ENCODE results near the gene ASB1. TPM values are rescaled to one million over a fixed set of nuclear protein-coding genes. Genes with fewer than 3 reads are reported as not detected.

Gene ASB1
- total RNA-seq, 2 experiments from 2014 or later, result 14.3 to 19.6 TPM

DNA sequence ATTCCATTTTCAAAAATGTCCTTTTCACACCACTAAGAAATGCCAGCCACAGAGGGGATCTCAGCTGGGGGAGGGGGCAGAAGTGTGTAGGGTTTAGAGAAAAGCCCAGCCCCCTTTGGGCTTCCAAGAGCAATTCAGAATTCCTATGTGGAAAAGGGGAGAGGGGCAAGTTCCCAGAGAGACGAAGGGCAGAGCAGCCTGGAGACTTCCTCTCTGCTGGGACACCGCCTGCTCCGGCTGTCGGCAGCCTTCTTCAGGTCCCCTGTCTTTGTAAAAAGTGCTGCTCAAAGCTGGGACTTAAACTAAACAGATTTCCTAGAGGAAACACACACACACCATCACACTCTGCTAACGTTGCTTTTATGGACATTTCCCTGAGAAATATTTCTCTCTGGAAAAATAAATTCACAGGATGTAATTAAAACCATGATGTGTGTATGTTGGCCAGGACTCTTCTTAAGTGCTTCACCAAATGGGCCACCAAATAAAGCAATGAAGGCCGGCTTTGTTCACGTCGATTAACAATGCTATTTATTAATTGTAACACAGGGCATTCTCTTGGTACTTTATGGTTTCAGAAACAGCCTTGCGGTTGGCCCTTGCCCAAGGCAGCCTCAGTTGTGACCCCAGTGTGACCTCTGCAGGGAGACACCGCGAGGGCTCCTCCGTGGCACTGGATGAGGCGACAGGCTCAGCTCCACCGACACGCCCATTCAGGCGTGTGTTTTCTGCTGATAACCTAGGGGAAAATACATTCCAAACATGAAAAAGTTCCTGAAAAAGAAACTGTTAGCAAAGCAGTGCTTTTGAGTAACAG lies 5.6 kb upstream of the ASB1 start:
- ATAC-seq (ENCODE audit: poor library complexity) (no peak), DNase-seq (no peak)
- Histone ChIP-seq H3K27ac (ENCODE audit: low read depth in 1 of 2, low read length in 2 of 2) (no peak overlapping the region), H3K27me3 (ENCODE audit: control insufficient read depth in 1 of 2, insufficient read depth in 2 of 2, low read length in 2 of 2) (no peaks in the 10 kb centered on the region), H3K36me3 (ENCODE audit: insufficient read depth, low read length) (no peaks in the 10 kb centered on the region), H3K4me1 (ENCODE audit: insufficient read depth, low read length) (peaks cover 6% of the 10 kb centered on the region), H3K9me3 (ENCODE audit: control insufficient read depth in 1 of 2, insufficient read depth in 1 of 2, low read length in 2 of 2) (no peaks in the 10 kb centered on the region), H3K4me3 (ENCODE audit: low read length) (no peak overlapping the region)
- intact Hi-C loops (cut with DNase I, micrococcal nuclease), result loop anchor here in 1 of 2 experiments (10.0 kb wide), 2 partner anchors 216 to 1714 kb away; partner anchors contain the start of genes COPS9 and ILKAP
- H3K36me3 Mint-ChIP-seq (ENCODE audit: low read depth), result peaks cover 3% of the 10 kb centered on the region
- peaks cover 4% of the 10 kb centered on the region for H3K9me3 Mint-ChIP-seq
- no peaks in the 10 kb centered on the region for H3K27me3 Mint-ChIP-seq
- CTCF ChIA-PET, result no interaction called here
- H3K27ac Mint-ChIP-seq, result no peak overlapping the region
- TF ChIP-seq, protein P1, sequence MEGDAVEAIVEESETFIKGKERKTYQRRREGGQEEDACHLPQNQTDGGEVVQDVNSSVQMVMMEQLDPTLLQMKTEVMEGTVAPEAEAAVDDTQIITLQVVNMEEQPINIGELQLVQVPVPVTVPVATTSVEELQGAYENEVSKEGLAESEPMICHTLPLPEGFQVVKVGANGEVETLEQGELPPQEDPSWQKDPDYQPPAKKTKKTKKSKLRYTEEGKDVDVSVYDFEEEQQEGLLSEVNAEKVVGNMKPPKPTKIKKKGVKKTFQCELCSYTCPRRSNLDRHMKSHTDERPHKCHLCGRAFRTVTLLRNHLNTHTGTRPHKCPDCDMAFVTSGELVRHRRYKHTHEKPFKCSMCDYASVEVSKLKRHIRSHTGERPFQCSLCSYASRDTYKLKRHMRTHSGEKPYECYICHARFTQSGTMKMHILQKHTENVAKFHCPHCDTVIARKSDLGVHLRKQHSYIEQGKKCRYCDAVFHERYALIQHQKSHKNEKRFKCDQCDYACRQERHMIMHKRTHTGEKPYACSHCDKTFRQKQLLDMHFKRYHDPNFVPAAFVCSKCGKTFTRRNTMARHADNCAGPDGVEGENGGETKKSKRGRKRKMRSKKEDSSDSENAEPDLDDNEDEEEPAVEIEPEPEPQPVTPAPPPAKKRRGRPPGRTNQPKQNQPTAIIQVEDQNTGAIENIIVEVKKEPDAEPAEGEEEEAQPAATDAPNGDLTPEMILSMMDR (IDR thresholded peaks at IDR 0.05), result no peak
- peaks cover 9% of the 10 kb centered on the region for H3K4me1 Mint-ChIP-seq (ENCODE audit: low read depth)
- no peak overlapping the region for H3K4me3 Mint-ChIP-seq
- POLR2A ChIA-PET, result no interaction called here

DNA sequence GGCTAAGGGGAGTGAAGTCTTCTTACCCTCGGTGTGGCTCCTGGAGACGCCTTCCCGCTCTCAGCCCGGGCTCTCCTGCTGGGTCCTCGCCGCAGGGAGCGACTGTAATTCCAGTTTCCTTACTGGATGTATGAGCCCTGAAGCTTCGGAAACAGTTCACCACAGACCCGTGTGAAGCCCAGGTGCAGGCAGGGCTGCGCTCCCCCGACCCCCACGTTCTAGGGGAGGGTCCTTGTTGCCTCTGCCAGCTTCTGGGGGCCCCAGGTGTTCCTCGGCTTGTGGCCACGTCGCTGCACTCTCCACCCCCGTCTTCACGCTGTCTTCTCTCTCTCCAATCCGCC lies 5.1 kb upstream of the ASB1 start:
- Mint-ChIP-seq H3K27me3 (no peaks in the 10 kb centered on the region), H3K9me3 (no peaks in the 10 kb centered on the region), H3K27ac (no peak overlapping the region), H3K36me3 (ENCODE audit: low read depth) (peaks cover 5% of the 10 kb centered on the region), H3K4me1 (ENCODE audit: low read depth) (peaks cover 12% of the 10 kb centered on the region), H3K4me3 (no peak overlapping the region)
- no peak overlapping the region for H3K4me3 ChIP-seq (ENCODE audit: low read length)
- H3K4me1 ChIP-seq (ENCODE audit: insufficient read depth, low read length), result peaks cover 10% of the 10 kb centered on the region
- ATAC-seq (ENCODE audit: poor library complexity) (no peak), DNase-seq (no peak)
- TF ChIP-seq, protein P1 (IDR thresholded peaks at IDR 0.05), result no peak
- ChIA-PET CTCF (no interaction called here), POLR2A (no interaction called here)
- no peaks in the 10 kb centered on the region for H3K36me3 ChIP-seq (ENCODE audit: insufficient read depth, low read length)
- intact Hi-C loops (cut with DNase I, micrococcal nuclease), result loop anchor here in 1 of 2 experiments (10.0 kb wide), 2 partner anchors 217 to 1713 kb away; partner anchors contain the start of genes COPS9 and ILKAP
- H3K27ac ChIP-seq (ENCODE audit: low read depth in 1 of 2, low read length in 2 of 2), result no peak overlapping the region
- H3K9me3 ChIP-seq (ENCODE audit: control insufficient read depth in 1 of 2, insufficient read depth in 1 of 2, low read length in 2 of 2), result no peaks in the 10 kb centered on the region
- no peaks in the 10 kb centered on the region for H3K27me3 ChIP-seq (ENCODE audit: control insufficient read depth in 1 of 2, insufficient read depth in 2 of 2, low read length in 2 of 2)

DNA sequence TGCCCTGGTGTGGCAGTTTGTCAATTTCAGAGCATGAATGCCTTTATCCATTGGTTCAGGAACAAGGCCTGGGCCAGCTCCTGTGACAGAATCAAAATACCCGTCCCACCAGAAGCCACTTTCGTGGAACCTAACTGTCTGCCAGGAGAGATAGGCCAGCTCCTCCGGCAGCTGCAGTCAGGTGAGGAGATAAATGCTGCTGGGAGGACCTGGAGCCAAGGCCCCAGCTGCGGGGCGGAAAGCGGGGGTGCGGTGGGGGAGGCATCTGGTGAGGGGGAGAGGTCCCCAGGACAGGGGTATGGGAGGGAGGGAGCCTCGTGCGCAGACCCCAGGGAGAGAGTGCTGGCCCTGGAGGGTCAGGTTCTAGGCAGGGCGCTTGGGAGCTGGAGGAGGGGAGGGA lies 4.4 kb upstream of the ASB1 start:
- no peak overlapping the region for H3K27ac ChIP-seq (ENCODE audit: low read depth in 1 of 2, low read length in 2 of 2)
- no peak for DNase-seq
- H3K27me3 ChIP-seq (ENCODE audit: control insufficient read depth in 1 of 2, insufficient read depth in 2 of 2, low read length in 2 of 2), result no peaks in the 10 kb centered on the region
- TF ChIP-seq, protein P1 (IDR thresholded peaks at IDR 0.05), result no peak
- H3K4me1 Mint-ChIP-seq (ENCODE audit: low read depth), result peaks cover 13% of the 10 kb centered on the region
- no peaks in the 10 kb centered on the region for H3K27me3 Mint-ChIP-seq
- ChIA-PET POLR2A (no interaction called here), CTCF (no interaction called here)
- H3K4me3 Mint-ChIP-seq, result peak overlapping the region; percentile 48
- no peak overlapping the region for H3K4me3 ChIP-seq (ENCODE audit: low read length)
- H3K9me3 Mint-ChIP-seq, result no peaks in the 10 kb centered on the region
- H3K9me3 ChIP-seq (ENCODE audit: control insufficient read depth in 1 of 2, insufficient read depth in 1 of 2, low read length in 2 of 2), result no peaks in the 10 kb centered on the region
- ATAC-seq (ENCODE audit: poor library complexity), result no peak
- H3K27ac Mint-ChIP-seq, result no peak overlapping the region
- no peaks in the 10 kb centered on the region for H3K36me3 ChIP-seq (ENCODE audit: insufficient read depth, low read length)
- peaks cover 3% of the 10 kb centered on the region for H3K36me3 Mint-ChIP-seq (ENCODE audit: low read depth)
- intact Hi-C loops (cut with DNase I, micrococcal nuclease), result loop anchor here in 1 of 2 experiments (10.0 kb wide), 2 partner anchors 217 to 1713 kb away; partner anchors contain the start of genes COPS9 and ILKAP
- peaks cover 12% of the 10 kb centered on the region for H3K4me1 ChIP-seq (ENCODE audit: insufficient read depth, low read length)

All from CD4-positive, alpha-beta T cell (primary cell).